Measurements from ENCODE around the gene L2HGDH. TPM values are rescaled to one million over a fixed set of nuclear protein-coding genes. Genes with fewer than 3 reads are reported as not detected.

The L2HGDH gene
- total and polyA plus RNA-seq, 2 donors from 2014 or later, result 11.1 to 12.5 TPM

GRCh38 chr14:50212726-50213125 lies 99.3 kb downstream of the L2HGDH start:
- FAIRE-seq, result no peak

DNA sequence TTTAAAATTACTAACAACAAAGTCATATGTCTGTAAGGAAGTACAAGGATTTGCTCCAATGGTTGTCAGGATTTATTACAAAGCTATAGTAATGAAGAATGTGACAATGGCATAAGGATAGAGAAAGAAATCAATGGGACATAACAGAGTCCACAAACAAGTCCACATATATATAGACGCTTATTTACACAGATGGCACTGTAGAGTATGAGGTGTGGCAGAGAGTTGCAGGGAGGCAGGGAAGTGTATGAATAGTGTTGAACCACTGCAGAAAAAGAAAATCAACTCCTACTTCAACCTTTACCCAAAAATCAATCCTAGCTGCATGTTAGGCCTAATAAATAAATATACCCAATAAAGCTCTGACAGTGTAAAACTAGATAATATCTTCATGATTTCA lies 102.0 kb downstream of the L2HGDH start:
- H3K9ac ChIP-seq (ENCODE audit: low read length in 3 of 3), result no peak overlapping the region
- no peaks in the 10 kb centered on the region for H3K27me3 ChIP-seq (ENCODE audit: control insufficient read depth, insufficient read depth, low read length)
- intact Hi-C loops (cut with DNase I), result no loop called here
- H3K36me3 ChIP-seq (ENCODE audit: control insufficient read depth in 2 of 3, insufficient read depth in 3 of 3, low read length in 3 of 3), result no peaks in the 10 kb centered on the region
- H3K4me1 ChIP-seq (ENCODE audit: control insufficient read depth in 2 of 3, insufficient read depth in 2 of 3, low read depth in 1 of 3, low read length in 3 of 3), result peaks cover 0 to 8% (median 0%) of the 10 kb centered on the region in 3 donors
- TF ChIP-seq, protein P1, sequence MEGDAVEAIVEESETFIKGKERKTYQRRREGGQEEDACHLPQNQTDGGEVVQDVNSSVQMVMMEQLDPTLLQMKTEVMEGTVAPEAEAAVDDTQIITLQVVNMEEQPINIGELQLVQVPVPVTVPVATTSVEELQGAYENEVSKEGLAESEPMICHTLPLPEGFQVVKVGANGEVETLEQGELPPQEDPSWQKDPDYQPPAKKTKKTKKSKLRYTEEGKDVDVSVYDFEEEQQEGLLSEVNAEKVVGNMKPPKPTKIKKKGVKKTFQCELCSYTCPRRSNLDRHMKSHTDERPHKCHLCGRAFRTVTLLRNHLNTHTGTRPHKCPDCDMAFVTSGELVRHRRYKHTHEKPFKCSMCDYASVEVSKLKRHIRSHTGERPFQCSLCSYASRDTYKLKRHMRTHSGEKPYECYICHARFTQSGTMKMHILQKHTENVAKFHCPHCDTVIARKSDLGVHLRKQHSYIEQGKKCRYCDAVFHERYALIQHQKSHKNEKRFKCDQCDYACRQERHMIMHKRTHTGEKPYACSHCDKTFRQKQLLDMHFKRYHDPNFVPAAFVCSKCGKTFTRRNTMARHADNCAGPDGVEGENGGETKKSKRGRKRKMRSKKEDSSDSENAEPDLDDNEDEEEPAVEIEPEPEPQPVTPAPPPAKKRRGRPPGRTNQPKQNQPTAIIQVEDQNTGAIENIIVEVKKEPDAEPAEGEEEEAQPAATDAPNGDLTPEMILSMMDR (IDR thresholded peaks at IDR 0.05; ENCODE audit: borderline replicate concordance, extremely low read depth, insufficient read depth), result no peak
- H3K9me3 ChIP-seq (ENCODE audit: control insufficient read depth in 2 of 3, insufficient read depth in 1 of 3, low read length in 3 of 3), result no peaks in the 10 kb centered on the region
- DNase-seq (no peak), FAIRE-seq (no peak)
- no peak overlapping the region for H3K27ac ChIP-seq (ENCODE audit: low read depth in 2 of 2, low read length in 2 of 2)
- H3K4me3 ChIP-seq (ENCODE audit: low read length in 3 of 3), result no peak overlapping the region

More at GRCh38 chr14:50212726-50213125, 99.3 kb downstream of the L2HGDH start:
- H3K36me3 ChIP-seq (ENCODE audit: control insufficient read depth in 2 of 3, insufficient read depth in 3 of 3, low read length in 3 of 3), result no peaks in the 10 kb centered on the region
- TF ChIP-seq, protein P1 (IDR thresholded peaks at IDR 0.05; ENCODE audit: borderline replicate concordance, extremely low read depth, insufficient read depth), result no peak
- H3K9me3 ChIP-seq (ENCODE audit: control insufficient read depth in 2 of 3, insufficient read depth in 1 of 3, low read length in 3 of 3), result no peaks in the 10 kb centered on the region
- no peak for DNase-seq
- H3K27me3 ChIP-seq (ENCODE audit: control insufficient read depth, insufficient read depth, low read length), result no peaks in the 10 kb centered on the region
- no peak overlapping the region for H3K9ac ChIP-seq (ENCODE audit: low read length in 3 of 3)
- H3K4me1 ChIP-seq (ENCODE audit: control insufficient read depth in 2 of 3, insufficient read depth in 2 of 3, low read depth in 1 of 3, low read length in 3 of 3), result peaks cover 0 to 9% (median 0%) of the 10 kb centered on the region in 3 donors
- H3K4me3 ChIP-seq (ENCODE audit: low read length in 3 of 3), result no peak overlapping the region
- H3K27ac ChIP-seq (ENCODE audit: low read depth in 2 of 2, low read length in 2 of 2), result no peak overlapping the region
- intact Hi-C loops (cut with DNase I), result no loop called here

- Histone ChIP-seq H3K36me3 (ENCODE audit: control insufficient read depth in 2 of 3, insufficient read depth in 3 of 3, low read length in 3 of 3) (peaks cover 0 to 14% (median 2%) of the 10 kb centered on the region in 3 donors), H3K9ac (ENCODE audit: low read length in 3 of 3) (no peak overlapping the region), H3K27me3 (ENCODE audit: control insufficient read depth, insufficient read depth, low read length) (no peaks in the 10 kb centered on the region), H3K4me1 (ENCODE audit: control insufficient read depth in 2 of 3, insufficient read depth in 2 of 3, low read depth in 1 of 3, low read length in 3 of 3) (no peaks in the 10 kb centered on the region), H3K4me3 (ENCODE audit: low read length in 3 of 3) (no peak overlapping the region), H3K9me3 (ENCODE audit: control insufficient read depth in 2 of 3, insufficient read depth in 1 of 3, low read length in 3 of 3) (no peaks in the 10 kb centered on the region), H3K27ac (ENCODE audit: low read depth in 2 of 2, low read length in 2 of 2) (no peak overlapping the region)
- intact Hi-C loops (cut with DNase I), result no loop called here
- TF ChIP-seq, protein P1 (IDR thresholded peaks at IDR 0.05; ENCODE audit: borderline replicate concordance, extremely low read depth, insufficient read depth), result no peak
- FAIRE-seq, result no peak
- no peak for DNase-seq
Measured at GRCh38 chr14:50198499-50198898, 113.5 kb downstream of the L2HGDH start.

GRCh38 chr14:50191499-50191898 lies 120.5 kb downstream of the L2HGDH start:
- no peak overlapping the region for H3K27ac ChIP-seq (ENCODE audit: low read depth in 2 of 2, low read length in 2 of 2)
- peaks cover 0 to 6% (median 3%) of the 10 kb centered on the region in 3 donors for H3K36me3 ChIP-seq (ENCODE audit: control insufficient read depth in 2 of 3, insufficient read depth in 3 of 3, low read length in 3 of 3)
- H3K4me1 ChIP-seq (ENCODE audit: control insufficient read depth in 2 of 3, insufficient read depth in 2 of 3, low read depth in 1 of 3, low read length in 3 of 3), result no peaks in the 10 kb centered on the region
- H3K4me3 ChIP-seq (ENCODE audit: low read length in 3 of 3), result no peak overlapping the region
- TF ChIP-seq, protein P1 (IDR thresholded peaks at IDR 0.05; ENCODE audit: borderline replicate concordance, extremely low read depth, insufficient read depth), result no peak
- no peaks in the 10 kb centered on the region for H3K27me3 ChIP-seq (ENCODE audit: control insufficient read depth, insufficient read depth, low read length)
- intact Hi-C loops (cut with DNase I), result no loop called here
- DNase-seq, result no peak
- FAIRE-seq, result no peak
- no peak overlapping the region for H3K9ac ChIP-seq (ENCODE audit: low read length in 3 of 3)
- H3K9me3 ChIP-seq (ENCODE audit: control insufficient read depth in 2 of 3, insufficient read depth in 1 of 3, low read length in 3 of 3), result no peaks in the 10 kb centered on the region
